ENCODE data around the gene CRTC1. TPM values are rescaled to one million over a fixed set of nuclear protein-coding genes. Genes with fewer than 3 reads are reported as not detected.

The CRTC1 gene
- polyA plus RNA-seq, 4 donors: 16.6 to 23.1 (median 18.9) TPM

DNA sequence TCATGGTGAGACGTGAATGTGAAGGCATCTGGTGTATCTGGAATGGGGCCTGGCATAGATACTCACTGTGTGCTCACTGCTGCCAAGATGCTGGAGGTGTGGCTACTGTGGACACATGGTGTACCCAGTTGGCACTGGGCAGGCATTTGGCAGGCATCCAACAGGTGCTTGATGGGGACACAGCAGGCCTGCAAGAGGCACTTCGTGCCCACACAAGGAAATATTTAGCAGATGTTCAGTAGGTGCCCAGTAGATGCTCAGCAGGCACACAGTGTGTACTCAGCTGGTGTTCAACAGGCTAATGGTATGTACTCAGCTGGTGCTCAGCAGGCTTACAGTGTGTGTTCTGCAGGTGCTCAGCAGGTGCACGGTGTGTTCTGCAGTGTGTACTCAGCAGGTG, 14.2 kb downstream of the CRTC1 start:
- DNase-seq (ENCODE audit: low read depth in 4 of 4, low spot score in 3 of 4): no peak

DNA sequence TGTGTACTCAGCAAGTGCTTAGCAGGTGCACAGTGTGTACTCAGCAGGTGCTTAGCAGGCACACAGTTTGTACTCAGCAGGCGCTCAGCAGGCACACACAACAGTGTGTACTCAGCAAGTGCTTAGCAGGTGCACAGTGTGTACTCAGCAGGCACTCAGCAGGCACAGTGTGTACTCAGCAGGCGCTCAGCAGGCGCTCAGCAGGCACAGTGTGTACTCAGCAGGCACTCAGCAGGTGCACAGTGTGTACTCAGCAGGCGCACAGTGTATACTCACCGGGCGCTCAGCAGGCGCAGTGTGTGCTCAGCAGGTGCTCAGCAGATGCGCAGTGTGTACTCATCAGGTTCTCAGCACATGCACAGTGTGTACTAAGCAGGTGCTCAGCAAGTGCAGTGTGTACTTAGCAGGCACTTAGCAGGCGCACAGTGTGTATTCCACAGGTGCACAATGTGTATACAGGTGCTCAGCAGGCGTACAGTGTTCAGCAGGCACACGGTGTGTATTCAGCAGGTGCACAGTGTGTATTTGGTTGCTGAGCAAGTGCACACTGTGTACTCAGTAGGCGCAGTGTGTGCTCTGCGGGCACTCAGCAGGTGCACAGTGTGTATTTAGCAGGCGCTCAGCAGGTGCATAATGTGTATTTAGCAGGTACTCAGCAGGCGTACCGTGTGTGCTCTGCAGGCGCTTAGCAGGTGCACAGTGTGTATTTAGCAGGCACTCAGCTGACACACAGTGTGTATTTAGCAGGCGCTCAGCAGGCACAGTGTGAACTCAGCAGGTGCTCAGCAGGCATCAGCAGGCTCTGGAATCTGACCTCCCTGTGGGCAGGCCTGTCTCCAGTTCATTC, 15.1 kb downstream of the CRTC1 start:
- no peak for DNase-seq (ENCODE audit: low read depth in 4 of 4, low spot score in 3 of 4)

DNA sequence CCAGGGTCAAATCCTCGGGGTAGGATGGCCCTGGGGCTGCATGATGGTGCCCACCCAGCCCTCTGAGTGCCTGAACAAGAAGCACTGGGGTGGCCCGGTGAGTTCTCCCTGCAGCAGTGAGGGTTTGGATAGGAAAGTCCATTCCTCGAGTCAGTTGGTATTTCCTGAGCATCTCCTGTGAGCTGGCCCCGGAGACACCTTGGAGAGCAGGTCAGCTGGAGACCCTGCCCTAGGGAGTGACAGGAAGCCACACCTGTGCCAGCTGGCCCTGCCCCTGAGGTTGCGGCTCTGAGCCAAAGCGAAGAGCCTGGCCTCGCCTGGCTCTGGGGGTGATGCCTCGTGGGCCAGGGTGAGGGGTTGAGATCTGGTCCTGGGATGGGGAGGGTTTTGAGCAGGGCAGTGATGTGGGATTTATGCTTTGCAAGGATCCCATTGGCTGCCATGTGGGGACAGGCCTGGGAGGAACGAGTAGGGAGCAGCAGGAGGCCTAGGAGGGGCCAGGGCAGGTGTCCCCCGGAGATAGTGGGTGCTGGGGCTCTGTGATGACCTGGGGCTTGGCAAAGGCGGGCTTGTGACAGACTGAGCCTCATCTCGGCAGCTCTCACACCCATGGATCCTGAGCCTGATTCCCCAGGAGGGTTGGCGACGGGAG, 16.0 kb downstream of the CRTC1 start:
- no peak for DNase-seq (ENCODE audit: low read depth in 4 of 4, low spot score in 3 of 4)

DNA sequence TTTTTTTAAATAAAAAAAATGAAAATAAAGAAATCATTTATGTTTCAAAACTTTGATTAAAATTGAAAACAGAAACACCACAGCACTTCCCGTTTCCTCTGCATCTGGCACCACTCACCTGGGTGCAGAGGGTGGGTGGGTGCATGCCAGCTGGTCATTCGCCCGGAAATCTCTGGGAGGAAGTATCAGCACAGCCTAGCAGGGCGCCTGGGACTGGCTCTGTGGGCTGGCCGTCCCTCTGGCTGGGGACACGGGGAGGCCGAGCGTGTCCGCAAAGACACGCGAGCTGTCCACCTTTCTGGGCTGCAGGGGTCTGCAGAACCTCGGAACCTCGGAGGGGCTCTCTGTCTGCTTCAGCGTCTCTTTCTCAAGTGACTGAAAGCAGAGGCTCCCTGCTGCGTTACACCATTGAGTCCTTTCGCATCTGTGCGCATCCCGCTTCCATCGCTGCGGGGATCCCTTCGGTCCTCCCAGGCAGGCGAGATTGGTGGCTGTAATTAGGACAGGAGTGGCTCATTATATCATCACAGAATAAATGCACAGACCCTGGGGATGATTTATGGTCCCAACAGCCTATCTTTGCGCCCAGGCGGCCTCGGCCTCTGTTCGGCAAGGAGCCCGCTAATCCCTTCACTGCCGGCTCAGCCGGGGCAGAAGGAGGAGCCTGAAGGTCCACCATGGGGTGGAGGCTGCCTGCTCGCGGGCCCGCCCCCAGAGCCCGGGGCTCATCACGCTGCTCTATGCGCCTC, 17.2 kb downstream of the CRTC1 start:
- DNase-seq (ENCODE audit: low read depth in 4 of 4, low spot score in 3 of 4): no peak

DNA sequence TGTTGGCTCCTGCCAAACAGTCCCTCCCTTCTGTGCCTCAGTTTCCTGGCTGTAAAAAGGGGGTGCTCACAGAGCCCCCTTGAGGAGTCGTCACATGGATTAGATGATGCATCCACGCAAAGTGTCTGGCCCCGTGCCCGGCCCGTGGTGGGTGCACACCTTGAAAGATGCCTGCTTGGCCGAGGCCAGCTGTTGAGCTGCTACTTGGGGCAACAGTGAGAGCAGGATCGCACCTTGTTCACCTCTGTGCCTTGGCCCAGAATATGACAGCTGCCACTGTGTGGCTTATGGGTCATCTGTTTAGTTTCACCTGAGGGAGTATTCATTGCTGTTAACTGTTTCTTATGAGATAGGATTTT, 17.7 kb downstream of the CRTC1 start:
- DNase-seq (ENCODE audit: low read depth in 4 of 4, low spot score in 3 of 4): no peak

DNA sequence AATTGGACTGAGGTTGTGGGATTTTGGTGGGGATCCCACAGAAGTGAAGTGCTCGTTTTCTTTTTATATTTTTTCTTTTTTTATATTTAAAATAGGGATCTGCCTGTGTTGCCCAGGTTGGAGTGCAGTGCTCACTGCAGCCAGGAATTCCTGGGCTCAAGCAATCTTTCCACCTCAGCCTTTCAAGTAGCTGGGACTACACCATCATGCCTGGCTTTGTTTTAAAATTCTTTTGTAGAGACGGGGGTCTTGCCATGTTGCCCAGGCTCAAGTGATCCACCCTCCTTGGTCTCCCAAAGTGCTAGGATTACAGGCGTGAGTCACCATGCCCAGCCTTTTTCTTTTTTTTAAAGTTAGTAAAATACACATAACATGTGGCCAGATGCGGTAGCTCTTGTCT, 20.6 kb downstream of the CRTC1 start:
- no peak for DNase-seq (ENCODE audit: low read depth in 4 of 4, low spot score in 3 of 4)

DNA sequence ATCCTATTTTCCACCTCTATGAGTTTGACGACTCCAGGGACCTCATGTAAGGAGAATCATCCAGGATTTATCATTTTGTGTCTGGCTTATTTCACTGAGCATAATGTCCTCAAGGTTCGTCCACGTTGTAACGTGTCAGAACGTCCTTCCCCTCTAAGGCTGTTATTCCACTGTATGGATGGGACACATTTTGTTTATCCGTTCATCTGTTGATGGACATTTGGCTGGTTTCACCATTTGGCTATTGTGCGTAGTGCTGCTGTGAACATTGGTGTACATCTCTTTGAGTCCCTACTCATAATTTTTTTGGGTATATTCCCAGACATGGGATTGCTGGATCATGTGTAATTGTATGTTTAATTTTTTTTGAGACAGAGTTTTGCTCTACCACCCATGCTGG, 21.5 kb downstream of the CRTC1 start:
- DNase-seq (ENCODE audit: low read depth in 4 of 4, low spot score in 3 of 4): no peak

DNA sequence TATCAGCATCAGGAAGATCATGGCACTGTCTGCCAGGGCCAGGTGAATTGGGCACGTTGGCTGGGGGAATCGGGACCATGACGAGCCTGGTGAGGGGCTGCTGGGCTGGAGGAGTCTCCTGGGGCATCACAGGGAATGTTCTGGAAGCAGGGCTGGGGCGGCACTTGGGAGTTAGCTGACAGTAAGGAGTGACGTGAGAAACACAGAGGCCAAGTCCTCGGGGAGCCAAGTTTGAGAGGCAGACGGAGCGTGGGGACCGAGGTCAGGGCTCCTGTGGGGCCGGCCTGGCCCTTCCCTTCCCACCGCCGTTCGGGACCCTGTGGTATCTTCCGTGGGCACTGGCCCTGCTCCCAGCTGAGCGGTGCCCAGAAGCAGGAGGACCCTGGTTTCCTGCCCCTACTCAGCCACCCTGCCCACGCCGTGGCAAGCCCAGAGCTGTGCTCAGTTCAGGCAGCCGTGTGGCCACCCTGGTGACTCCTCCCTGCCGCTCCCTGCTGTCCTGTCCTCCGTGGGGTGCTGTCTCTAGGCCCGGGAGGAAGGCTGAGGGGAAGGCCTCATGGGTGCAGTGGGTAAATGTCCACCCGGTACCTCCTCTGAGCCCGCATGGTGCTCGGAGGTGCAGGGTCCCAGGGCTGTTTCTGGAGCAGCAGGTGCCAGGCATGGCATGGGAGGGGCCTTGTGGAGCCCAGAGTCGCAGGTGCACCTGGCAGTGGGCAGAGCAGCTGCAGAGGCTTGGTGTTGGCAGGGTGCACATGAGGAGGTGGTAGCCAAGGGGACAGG, 25.2 kb downstream of the CRTC1 start:
- DNase-seq (ENCODE audit: low read depth in 4 of 4, low spot score in 3 of 4): no peak

DNA sequence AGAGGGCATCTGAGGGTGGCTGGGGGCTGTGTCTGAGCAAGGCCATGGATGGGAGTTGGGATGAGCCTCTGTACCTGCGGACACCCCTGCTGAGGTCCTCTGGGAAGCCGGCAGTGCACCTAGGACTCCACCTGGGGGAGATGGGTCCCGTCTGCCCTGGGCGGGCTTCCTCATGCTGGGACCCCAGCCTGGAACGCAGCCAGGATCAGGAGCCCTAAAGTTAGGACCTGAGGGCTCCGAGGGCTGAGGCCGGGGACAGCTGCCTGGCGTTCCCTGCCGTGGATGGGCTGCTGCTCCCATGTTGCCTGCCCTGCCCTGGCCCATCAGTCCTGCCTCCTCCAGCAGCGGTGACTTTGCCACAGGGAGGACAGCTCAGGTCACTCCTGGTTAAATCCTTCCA, 26.1 kb downstream of the CRTC1 start:
- DNase-seq (ENCODE audit: low read depth in 4 of 4, low spot score in 3 of 4): no peak

DNA sequence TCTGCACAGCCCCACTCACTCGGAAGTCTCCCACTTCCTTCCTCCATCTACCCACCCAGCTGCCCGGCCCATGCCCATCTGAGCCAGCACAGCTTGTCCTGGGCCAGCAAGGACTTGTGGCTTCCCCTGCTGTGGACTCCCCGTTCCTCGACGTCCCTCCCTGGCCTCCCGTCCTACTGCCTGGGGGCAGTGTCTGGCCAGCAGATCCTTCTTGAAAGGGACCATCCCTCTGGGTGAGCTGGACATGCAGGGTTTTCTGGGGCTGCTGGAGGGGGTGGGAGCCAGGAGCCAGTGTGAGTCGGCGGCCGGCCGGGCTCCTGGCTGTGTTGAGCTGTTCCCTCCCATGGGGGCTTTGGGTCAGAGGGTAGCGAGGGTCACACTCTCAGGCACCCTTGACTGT, 26.7 kb downstream of the CRTC1 start:
- no peak for DNase-seq (ENCODE audit: low read depth in 4 of 4, low spot score in 3 of 4)

DNA sequence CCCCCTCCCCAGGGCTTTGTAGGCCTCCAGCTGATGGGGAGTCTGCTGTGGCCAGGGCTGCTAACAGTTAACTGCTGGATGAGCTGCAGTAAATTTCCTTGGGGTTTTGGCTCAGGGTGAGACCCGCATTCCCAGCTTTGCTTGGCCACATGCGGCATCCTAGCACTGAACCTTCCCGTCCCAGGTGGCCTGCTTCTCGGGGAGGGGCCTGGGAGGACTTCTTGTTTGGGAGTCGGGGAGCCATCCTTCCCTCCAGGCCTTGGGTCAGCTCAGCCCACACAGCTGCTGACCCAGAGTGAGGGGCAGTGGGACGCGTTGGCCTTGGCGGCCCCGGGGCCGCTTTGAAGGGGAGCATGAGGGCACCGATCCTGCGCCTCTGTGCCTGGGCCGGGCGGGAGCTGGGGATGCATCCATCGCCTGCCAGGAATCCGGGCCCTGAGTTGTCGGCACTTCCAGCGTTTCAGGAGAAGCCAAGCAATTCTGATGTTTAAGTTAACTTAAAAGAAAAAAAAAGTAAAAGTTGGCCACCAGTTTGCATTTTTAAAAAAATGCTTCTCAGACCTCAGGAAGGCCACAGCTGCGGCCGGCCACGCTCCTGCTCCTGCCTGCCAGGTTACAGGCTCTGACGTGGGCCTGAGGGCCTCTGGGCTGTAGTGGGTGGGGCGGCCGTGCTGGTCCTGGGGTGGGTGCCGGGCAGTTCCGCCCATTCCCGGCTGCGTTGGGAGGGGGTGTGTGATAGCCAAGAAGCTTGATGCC, 27.7 kb downstream of the CRTC1 start:
- DNase-seq (ENCODE audit: low read depth in 4 of 4, low spot score in 3 of 4): no peak

DNA sequence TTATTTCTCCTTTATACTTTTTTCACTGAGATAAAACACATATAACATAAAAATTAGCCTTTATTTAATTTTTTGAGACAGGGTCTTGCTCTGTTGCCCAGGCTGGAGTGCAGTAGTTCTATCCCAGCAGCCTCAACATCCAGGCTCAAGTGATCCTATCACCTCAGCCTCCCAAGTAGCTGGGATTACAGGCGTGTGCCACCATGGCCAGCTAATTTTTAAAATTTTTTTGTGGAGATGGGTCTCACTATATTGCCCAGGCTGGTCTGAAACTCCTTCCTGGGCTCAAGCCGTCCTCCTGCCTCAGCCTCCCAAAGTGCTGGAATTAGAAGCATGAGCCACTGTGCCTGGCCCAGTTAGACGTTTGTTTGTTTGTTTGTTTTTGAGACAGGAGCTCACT, 28.4 kb downstream of the CRTC1 start:
- no peak for DNase-seq (ENCODE audit: low read depth in 4 of 4, low spot score in 3 of 4)

DNA sequence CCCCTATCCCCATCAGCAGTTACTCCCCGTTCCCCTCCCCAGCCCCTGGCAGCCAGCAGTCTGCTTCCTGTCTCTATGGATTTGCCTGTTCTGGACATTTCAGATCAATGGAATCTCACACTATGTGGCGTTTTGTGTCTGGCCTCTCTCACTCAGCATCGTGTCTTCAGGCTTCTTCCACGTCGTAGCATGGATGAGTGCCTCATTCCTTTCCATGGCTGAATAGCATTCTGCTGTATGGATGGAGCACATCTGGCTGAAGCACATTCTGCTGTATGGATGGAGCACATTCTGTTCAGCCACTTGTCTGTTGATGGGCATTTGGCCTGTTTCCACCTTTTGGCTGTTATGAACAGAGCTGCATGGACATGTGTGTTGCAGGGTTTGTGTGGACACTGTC, 29.5 kb downstream of the CRTC1 start:
- DNase-seq (ENCODE audit: low read depth in 4 of 4, low spot score in 3 of 4): no peak

DNA sequence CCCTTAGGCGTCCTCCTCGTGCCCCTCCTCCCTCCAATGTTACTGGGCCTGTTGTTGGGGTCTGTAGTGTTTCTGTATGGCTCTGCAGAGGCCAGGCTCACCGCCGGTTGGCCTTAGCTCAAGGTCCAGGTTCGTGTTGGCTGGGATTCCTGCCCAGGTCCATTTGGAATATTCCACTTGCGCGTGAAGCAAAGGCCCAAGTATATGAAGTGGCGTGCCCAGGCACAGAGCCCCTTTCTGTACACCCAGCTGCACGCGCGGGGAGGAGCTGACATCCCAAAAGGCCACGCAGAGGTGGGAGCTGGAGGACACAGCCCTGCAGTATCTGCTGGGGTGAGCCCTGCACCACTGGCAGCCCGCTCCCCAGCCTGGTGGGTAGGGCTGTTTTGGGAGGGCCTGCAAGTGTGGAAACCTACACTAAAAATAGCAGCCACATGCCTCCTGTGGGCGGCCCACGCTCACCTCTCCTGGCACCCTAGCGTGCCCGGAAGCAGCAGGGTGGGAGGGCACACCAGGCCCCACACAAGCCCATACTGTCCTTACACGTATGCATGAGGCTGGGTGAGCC, 30.2 kb downstream of the CRTC1 start:
- no peak for DNase-seq (ENCODE audit: low read depth in 4 of 4, low spot score in 3 of 4)

DNA sequence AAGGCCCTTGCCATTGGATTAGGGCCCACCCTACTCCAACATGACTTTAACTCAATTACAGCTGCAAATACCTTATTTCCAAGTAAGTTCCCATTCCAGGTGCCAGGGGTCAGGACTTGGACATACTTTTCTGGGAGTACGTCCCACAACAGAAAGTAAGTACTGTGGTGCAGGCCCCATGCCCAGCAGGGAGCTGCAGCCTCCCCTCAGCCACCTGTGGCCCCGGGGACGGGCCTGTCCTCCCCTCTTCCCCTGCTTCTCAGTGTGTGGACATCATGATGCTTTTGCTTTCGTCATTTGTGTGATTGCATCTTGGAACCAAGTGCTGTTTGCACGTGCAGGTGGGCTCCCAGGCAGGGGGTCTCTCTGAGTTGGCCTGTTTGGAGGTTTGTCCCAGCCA, 31.9 kb downstream of the CRTC1 start:
- no peak for DNase-seq (ENCODE audit: low read depth in 4 of 4, low spot score in 3 of 4)

DNA sequence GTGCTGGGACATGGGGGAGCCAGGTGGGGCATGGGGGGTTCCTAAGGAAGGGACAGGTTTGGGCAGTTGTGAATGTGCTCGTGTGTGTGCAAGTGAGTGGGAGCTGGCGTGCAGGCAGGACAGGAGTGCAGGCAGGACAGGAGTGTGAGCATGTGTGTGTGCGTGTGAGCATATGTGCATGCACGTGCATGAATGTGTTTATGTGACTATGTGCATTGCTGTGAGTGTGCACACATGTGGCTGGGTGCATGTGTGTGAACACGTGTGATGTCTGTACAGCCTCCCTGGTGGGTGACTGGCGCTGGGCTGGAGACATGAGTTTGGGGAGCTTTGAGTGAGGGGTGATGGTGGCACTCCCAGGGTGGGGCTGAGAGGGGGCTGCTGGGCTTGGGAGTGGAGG, 33.4 kb downstream of the CRTC1 start:
- no peak for DNase-seq (ENCODE audit: low read depth in 4 of 4, low spot score in 3 of 4)

DNA sequence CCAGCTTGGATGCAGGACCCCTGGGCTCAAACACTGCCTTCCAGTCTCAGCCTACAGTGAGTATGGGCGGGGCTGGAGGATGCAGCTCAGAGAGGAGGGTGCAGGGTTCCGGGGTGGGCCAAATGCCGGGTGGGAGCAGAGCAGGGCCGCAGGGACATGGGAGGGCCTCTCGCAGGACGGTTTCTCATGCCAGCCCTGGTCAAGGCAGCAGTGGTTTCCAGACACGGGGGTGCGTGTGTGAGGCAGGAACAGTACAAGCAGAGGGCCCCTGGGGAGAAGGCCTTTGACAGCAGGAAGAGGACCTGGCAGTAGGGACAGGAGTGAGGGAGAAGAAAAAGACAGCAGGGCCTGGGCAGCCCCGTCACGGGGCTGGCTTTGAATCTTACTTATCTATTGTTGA, 34.1 kb downstream of the CRTC1 start:
- DNase-seq (ENCODE audit: low read depth in 4 of 4, low spot score in 3 of 4): no peak

DNA sequence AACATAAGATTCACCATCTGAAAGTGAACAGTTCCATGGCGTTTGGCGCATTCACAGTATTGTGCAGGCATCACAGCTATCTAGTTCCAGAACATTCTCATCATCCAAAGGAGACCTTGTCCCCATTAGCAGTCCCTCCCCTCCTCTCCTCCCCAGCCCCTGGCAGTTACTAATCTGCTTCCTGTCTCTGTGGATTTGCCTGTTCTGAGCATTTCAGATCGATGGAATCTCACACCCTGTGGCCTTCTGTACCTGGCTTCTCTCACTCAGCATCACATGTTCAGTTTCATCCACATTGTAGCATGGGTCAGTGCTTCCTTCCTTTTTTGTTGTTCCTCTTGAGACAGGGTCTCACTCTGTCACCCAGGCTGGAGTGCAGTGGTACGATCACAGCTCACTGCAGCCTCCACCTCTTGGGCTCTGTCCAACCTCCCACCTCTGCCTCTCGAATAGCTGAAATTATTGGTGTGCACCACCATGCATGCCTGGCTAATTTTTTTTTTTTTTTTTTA, 34.6 kb downstream of the CRTC1 start:
- DNase-seq (ENCODE audit: low read depth in 4 of 4, low spot score in 3 of 4): no peak

DNA sequence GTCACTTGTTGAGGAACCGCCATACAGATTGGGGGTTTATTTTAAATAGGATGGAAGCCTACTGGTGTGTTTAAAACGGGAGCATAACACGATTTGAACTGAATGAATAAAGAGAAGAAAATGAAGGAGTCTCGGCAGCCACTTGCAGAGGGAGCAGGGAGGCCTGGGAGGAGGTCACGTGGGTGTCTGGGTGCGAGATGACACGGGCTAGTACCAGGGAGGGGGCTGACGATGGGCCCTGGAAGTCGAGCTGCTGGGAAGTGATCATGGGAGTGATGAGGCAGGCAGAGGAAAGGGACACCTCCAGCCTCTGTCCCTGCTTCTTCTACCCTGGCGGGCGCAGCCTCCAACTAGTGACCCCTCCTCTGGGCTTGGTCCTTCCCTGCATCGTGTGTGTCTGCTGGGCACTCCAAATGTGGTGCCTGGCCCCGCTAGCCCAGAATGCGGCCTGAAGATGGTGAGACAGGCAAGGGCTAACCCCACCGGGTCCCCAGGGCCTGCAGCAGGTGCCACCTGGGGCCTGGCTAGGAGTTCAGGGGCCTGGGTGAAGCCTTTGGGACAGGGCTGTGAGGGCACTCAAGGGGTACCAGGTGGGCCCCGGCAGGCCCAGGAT, 35.5 kb downstream of the CRTC1 start:
- DNase-seq (ENCODE audit: low read depth in 4 of 4, low spot score in 3 of 4): no peak

All from right renal pelvis (tissue), 4 donors.